ENCODE results near the gene SEMA4G. TPM values are rescaled to one million over a fixed set of nuclear protein-coding genes. Genes with fewer than 3 reads are reported as not detected.

Gene SEMA4G
- total and polyA plus RNA-seq, 2 of the 8 experiments (the other 6 are each of a cell fraction or from before 2014, with no cell fraction given), result 7.1 to 18.2 TPM

DNA sequence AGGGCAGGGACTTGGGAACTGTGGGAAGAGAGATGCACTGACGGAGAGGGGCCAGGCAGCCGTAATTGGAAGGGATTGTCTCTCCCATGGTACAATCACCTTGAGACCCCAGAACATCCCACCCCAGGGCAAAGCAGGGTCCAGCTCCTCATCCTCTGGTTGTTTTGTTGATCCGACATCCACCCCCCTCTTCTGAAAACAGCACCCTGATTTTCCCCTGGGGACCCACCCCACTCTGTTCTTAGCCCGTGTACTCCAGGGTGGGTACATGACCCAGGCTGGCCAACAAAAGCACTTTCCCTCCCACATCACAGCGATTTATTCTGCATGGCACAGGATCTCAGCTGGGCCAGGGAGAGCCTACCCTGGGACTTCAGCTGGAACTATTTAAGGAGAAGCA lies 47.5 kb downstream of the SEMA4G start (continued):
- TF ChIP-seq, protein P1, sequence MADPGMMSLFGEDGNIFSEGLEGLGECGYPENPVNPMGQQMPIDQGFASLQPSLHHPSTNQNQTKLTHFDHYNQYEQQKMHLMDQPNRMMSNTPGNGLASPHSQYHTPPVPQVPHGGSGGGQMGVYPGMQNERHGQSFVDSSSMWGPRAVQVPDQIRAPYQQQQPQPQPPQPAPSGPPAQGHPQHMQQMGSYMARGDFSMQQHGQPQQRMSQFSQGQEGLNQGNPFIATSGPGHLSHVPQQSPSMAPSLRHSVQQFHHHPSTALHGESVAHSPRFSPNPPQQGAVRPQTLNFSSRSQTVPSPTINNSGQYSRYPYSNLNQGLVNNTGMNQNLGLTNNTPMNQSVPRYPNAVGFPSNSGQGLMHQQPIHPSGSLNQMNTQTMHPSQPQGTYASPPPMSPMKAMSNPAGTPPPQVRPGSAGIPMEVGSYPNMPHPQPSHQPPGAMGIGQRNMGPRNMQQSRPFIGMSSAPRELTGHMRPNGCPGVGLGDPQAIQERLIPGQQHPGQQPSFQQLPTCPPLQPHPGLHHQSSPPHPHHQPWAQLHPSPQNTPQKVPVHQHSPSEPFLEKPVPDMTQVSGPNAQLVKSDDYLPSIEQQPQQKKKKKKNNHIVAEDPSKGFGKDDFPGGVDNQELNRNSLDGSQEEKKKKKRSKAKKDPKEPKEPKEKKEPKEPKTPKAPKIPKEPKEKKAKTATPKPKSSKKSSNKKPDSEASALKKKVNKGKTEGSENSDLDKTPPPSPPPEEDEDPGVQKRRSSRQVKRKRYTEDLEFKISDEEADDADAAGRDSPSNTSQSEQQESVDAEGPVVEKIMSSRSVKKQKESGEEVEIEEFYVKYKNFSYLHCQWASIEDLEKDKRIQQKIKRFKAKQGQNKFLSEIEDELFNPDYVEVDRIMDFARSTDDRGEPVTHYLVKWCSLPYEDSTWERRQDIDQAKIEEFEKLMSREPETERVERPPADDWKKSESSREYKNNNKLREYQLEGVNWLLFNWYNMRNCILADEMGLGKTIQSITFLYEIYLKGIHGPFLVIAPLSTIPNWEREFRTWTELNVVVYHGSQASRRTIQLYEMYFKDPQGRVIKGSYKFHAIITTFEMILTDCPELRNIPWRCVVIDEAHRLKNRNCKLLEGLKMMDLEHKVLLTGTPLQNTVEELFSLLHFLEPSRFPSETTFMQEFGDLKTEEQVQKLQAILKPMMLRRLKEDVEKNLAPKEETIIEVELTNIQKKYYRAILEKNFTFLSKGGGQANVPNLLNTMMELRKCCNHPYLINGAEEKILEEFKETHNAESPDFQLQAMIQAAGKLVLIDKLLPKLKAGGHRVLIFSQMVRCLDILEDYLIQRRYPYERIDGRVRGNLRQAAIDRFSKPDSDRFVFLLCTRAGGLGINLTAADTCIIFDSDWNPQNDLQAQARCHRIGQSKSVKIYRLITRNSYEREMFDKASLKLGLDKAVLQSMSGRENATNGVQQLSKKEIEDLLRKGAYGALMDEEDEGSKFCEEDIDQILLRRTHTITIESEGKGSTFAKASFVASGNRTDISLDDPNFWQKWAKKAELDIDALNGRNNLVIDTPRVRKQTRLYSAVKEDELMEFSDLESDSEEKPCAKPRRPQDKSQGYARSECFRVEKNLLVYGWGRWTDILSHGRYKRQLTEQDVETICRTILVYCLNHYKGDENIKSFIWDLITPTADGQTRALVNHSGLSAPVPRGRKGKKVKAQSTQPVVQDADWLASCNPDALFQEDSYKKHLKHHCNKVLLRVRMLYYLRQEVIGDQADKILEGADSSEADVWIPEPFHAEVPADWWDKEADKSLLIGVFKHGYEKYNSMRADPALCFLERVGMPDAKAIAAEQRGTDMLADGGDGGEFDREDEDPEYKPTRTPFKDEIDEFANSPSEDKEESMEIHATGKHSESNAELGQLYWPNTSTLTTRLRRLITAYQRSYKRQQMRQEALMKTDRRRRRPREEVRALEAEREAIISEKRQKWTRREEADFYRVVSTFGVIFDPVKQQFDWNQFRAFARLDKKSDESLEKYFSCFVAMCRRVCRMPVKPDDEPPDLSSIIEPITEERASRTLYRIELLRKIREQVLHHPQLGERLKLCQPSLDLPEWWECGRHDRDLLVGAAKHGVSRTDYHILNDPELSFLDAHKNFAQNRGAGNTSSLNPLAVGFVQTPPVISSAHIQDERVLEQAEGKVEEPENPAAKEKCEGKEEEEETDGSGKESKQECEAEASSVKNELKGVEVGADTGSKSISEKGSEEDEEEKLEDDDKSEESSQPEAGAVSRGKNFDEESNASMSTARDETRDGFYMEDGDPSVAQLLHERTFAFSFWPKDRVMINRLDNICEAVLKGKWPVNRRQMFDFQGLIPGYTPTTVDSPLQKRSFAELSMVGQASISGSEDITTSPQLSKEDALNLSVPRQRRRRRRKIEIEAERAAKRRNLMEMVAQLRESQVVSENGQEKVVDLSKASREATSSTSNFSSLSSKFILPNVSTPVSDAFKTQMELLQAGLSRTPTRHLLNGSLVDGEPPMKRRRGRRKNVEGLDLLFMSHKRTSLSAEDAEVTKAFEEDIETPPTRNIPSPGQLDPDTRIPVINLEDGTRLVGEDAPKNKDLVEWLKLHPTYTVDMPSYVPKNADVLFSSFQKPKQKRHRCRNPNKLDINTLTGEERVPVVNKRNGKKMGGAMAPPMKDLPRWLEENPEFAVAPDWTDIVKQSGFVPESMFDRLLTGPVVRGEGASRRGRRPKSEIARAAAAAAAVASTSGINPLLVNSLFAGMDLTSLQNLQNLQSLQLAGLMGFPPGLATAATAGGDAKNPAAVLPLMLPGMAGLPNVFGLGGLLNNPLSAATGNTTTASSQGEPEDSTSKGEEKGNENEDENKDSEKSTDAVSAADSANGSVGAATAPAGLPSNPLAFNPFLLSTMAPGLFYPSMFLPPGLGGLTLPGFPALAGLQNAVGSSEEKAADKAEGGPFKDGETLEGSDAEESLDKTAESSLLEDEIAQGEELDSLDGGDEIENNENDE (IDR thresholded peaks at IDR 0.05; ENCODE audit: insufficient replicate concordance, low read length), result no peak
- TF ChIP-seq TBP (IDR thresholded peaks at IDR 0.05; ENCODE audit: low read depth, low read length), result no peak
- no peak for TF ChIP-seq TEAD4 (IDR thresholded peaks at IDR 0.05; ENCODE audit: low read depth, low read length)

All from H1 (cell line).